HG02970 (cell line): ENCODE data around the gene FUT7.
A peak's percentile ranks its signal among the peaks of the same experiment; 100 is the strongest.

Experiments
- ATAC-seq: cut with Tn5 transposase; IDR thresholded peaks from one replicate; pipeline ENCODE4 v1.9.1; 2021; ENCODE audit warnings: mild to moderate bottlenecking, moderate library complexity, moderate number of reproducible peaks; ENCODE audit not compliant: unreplicated experiment, low FRiP score

FUT7 gene, protein sequence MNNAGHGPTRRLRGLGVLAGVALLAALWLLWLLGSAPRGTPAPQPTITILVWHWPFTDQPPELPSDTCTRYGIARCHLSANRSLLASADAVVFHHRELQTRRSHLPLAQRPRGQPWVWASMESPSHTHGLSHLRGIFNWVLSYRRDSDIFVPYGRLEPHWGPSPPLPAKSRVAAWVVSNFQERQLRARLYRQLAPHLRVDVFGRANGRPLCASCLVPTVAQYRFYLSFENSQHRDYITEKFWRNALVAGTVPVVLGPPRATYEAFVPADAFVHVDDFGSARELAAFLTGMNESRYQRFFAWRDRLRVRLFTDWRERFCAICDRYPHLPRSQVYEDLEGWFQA

GRCh38 chr9:137031904-137032640, at the start of gene FUT7:
Gene FUT7, minus strand, starts transcription at chr9:137032088. Its CDS starts 97 bp downstream, at chr9:137031991.
- no peak for ATAC-seq

GRCh38 chr9:137080260-137081122, 48.6 kb upstream of the FUT7 start:
- no peak for ATAC-seq

DNA sequence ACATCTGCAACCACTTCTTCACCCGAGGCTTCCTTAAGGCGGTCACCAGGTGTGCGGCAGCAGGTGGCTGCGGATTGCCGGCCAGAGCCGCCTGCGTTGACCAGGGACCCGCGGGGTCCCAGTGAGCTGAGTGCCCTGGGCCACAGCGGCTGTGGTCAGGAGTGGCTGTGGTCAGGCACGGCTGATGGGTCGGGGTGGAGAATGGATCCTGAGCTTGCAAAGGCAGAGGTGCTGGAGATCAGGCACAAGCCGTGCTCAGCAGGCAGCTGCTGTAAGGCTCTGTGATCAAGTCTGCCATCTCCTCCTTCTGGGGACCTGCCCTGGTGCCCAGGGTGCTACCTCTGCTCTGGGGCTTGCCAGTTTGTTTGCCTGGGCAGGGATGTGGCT, 47.5 kb upstream of the FUT7 start:
- ATAC-seq = no peak

GRCh38 chr9:137078701-137079400, 47.0 kb upstream of the FUT7 start:
- ATAC-seq = no peak

GRCh38 chr9:137077758-137078693, 46.1 kb upstream of the FUT7 start:
- peak; percentile 16 for ATAC-seq

GRCh38 chr9:137077010-137077747, 45.3 kb upstream of the FUT7 start, which contains the start of gene UAP1L1:
Gene UAP1L1, plus strand, starts transcription at chr9:137077517. Its CDS starts 16 bp downstream, at chr9:137077533.
- peak; percentile 62 for ATAC-seq

- no peak for ATAC-seq
Measured at GRCh38 chr9:137076636-137077009, 44.7 kb upstream of the FUT7 start.

DNA sequence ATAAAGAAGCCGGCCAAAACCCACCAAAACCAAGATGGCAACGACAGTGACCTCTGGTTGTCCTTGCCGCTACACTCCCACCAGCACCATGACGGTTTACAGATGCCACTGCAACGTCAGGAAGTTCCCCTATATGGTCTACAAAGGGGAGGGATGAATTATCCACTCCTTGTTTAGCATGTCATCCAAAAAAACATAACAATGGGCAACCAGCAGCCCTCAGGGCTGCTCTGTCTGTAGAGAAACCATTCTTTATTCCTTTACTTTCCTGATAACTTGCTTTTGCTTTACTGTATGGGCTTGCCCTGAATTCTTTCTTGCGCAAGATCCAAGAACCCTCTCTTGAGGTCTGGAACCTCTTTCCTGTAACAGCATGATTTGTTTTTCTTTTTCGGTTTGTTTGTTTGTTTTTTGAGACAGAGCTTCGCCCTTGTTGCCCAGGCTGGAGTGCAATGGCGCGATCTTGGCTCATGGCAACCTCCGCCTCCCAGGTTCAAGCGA, 43.4 kb upstream of the FUT7 start:
- ATAC-seq = no peak

- no peak for ATAC-seq
Measured at GRCh38 chr9:137074657-137075274, 42.9 kb upstream of the FUT7 start.

GRCh38 chr9:137073992-137074399, 42.1 kb upstream of the FUT7 start:
- no peak for ATAC-seq

GRCh38 chr9:137071282-137071681, 39.4 kb upstream of the FUT7 start:
- no peak for ATAC-seq

DNA sequence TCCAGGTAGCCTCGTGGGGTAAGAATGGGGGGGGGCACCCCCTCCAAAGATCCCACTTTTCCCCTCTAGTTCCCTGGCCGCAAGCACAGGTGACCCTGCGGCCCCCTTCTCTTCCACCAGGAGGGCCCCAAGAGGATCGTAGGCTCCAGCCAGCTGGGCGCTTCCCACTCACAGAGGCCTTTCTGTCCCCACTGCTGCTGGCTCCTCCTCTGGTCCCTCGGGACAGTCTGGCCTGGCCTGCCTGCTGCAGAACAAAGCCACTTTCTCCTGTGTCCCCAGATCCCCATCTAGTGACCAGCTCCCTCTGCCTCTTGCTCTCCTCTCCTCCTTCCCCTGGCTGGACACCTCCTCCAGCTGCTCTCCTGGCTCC, 39.0 kb upstream of the FUT7 start:
- no peak for ATAC-seq

DNA sequence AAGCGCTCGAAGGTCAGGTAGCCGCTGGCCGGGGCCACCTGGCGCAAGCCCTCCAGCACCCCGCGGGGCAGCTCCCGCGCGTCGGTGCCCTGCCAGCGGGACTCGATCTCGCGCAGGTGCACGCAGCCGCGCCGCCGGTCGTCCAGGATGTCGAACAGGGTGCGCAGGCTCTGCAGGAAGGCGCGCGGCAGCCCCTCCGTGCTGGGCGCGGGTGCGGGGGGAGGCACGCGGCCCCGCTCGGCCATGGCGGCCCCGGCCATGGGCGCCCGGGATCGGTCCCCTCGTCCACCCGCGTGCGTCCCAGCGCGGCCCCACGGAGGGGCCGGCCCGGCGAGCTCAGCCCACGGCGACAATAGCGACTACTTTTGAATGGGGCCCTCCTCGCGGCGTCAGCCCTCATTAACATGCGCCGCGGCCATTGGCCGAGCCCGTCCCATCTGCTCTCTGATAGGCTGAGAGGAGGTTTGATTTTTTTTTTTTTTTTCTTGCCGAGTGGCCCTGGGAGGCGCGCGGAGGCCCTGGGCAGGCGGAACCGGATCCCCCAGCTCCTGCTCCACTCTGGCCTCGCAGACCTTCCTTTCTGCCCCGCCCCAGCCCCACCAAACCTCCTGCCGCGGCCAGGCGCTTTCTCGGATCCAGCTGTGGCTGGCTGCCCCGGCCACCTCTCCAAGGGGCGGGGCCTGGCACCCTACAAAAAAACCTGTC, 38.5 kb upstream of the FUT7 start, which contains the start of gene SAPCD2:
Gene SAPCD2 (minus strand): TSS at position 357 of the 705 bp plus-strand sequence. CDS start 97 bp downstream, at position 260.
- ATAC-seq = peak; percentile 60

DNA sequence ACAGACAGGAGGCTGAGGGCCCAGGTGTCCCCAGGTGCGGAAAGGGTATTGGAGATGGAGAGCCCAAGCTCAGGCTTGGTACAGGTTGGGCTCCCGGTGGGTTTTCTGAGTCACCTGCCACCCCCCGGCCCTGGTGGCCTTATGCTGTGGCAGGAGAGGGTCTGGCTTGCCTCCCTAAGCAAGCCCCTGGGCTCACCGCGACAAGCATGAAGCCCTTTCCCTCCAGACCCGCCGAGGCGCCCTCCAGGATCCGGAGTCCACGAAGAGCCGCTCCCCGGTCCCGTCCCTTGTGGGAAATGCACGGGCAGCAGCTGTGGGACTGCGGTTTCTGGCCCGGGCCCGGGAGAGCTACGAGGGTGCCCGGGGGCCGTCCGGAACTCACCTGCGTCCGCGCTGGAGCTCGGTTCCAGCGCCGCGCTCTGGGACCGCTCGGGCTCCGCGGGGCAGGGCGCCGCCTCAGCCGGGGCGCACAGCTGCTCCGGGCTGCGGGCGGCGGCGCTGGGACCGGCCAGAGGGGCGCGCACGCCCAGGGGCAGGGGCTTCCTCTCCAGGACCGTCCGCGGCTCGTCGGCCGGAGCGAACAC, 37.7 kb upstream of the FUT7 start:
- ATAC-seq = peak; percentile 26

DNA sequence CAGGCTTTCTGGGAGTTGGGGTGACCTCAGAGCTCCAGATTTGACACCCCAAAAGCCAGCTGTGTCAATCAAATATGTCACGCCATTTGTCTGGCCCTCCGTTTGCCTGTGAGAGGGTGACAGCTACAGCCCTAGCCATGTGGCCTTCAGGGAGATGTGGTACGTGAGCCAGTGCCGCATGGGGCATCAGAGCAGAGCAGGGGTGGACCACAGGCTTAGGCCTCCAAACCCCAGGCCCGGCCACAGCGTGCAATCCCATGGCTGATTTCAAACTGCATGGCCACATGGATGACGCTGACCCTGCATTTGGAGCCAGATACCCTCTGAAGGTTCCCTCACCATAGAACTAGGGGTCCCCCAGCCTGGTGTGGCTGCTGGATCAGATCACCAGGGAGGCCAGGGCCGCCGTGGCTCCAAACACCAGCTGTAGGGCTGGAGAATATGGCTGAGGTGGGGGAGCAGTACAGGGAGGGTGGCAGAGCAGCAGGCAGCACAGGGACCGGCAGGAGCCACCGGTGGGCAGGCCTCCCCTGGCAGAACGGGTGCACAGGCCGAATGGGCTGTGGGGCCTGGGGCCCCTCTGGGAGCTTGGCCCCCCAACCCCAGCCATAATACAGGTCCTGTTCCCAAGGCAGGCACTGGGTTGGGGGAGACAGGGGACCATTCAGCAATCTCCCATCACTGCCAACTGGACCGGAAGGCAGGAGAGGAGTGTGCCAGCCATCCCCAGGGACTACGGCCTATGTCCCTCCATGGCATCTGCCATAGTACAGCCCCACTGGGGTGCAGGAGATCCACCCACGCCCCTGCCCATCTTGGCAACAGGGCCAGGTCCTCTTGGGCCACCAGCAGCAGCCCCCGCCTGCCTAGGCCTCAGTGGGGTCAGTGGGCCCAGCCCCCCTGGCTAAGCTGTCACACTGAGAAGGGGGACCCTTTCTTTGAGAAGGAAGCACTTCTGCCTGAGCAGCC, 36.9 kb upstream of the FUT7 start:
- no peak for ATAC-seq
